Midbrain (tissue), 1 donor: Measurements from ENCODE around the gene IFT25.
"Not testable (repeated sequence)": the region's sequence is repeated elsewhere in the genome, so short reads cannot be mapped to it uniquely, and the experiment has no call there.

Experiments
- DNase-seq: peaks from one replicate; lab custom pipeline; 2025; lab: John Stamatoyannopoulos, UW

IFT25 gene

GRCh38 chr1:53945433-53946251 lies at the start of gene IFT25:
Gene IFT25, minus strand, starts transcription at chr1:53945699. Its CDS starts 5,617 bp downstream, at chr1:53940082.
- DNase-seq, result peak; percentile 97

GRCh38 chr1:53994516-53994915 lies 49.0 kb upstream of the IFT25 start:
- DNase-seq, result not testable (repeated sequence)

GRCh38 chr1:53992085-53992874 lies 46.8 kb upstream of the IFT25 start:
- DNase-seq, result no peak

- no peak for DNase-seq
Observed at GRCh38 chr1:53987880-53988279, 42.4 kb upstream of the IFT25 start.

- no peak for DNase-seq
Observed at GRCh38 chr1:53986458-53986857, 41.0 kb upstream of the IFT25 start.

GRCh38 chr1:53984726-53985125 lies 39.2 kb upstream of the IFT25 start:
- DNase-seq, result no peak

- DNase-seq, result no peak
Observed at GRCh38 chr1:53982763-53983104, 37.2 kb upstream of the IFT25 start.

GRCh38 chr1:53982034-53982762 lies 36.7 kb upstream of the IFT25 start:
- DNase-seq, result no peak

GRCh38 chr1:53981220-53981619 lies 35.7 kb upstream of the IFT25 start:
- no peak for DNase-seq

GRCh38 chr1:53979712-53980450 lies 34.4 kb upstream of the IFT25 start:
- DNase-seq, result no peak

- no peak for DNase-seq
Observed at GRCh38 chr1:53975861-53976260, 30.4 kb upstream of the IFT25 start.

GRCh38 chr1:53971718-53972117 lies 26.2 kb upstream of the IFT25 start:
- DNase-seq, result no peak

- not testable (repeated sequence) for DNase-seq
Observed at GRCh38 chr1:53969323-53969722, 23.8 kb upstream of the IFT25 start.

GRCh38 chr1:53968125-53968513 lies 22.6 kb upstream of the IFT25 start:
- DNase-seq, result no peak

- DNase-seq, result no peak
Observed at GRCh38 chr1:53967409-53968124, 22.1 kb upstream of the IFT25 start.

GRCh38 chr1:53966794-53967193 lies 21.3 kb upstream of the IFT25 start:
- DNase-seq, result no peak

GRCh38 chr1:53964109-53964508 lies 18.6 kb upstream of the IFT25 start:
- no peak for DNase-seq

- no peak for DNase-seq
Observed at GRCh38 chr1:53963460-53963859, 18.0 kb upstream of the IFT25 start.

GRCh38 chr1:53962395-53962794 lies 16.9 kb upstream of the IFT25 start:
- no peak for DNase-seq

GRCh38 chr1:53959664-53960250 lies 14.3 kb upstream of the IFT25 start:
- DNase-seq, result no peak
